GM12874 (cell line): ENCODE results near the gene ARHGAP6.

Source experiments
- CTCF ChIP-seq: IDR thresholded peaks from 2 replicates; pipeline ENCODE4 v1.5.1; 2011; ENCODE audit warnings: low read depth, mild to moderate bottlenecking, control low read depth, low read length, moderate library complexity; ENCODE audit not compliant: insufficient read depth

The ARHGAP6 gene

GRCh38 chrX:11259437-11259836 lies 406.3 kb downstream of the ARHGAP6 start:
- TF ChIP-seq CTCF, result no peak

GRCh38 chrX:11257711-11258110 lies 408.0 kb downstream of the ARHGAP6 start:
- TF ChIP-seq CTCF, result no peak

GRCh38 chrX:11257290-11257689 lies 408.4 kb downstream of the ARHGAP6 start:
- no peak for TF ChIP-seq CTCF

- TF ChIP-seq CTCF, result no peak
Measured at GRCh38 chrX:11254417-11255109, 411.2 kb downstream of the ARHGAP6 start.

- no peak for TF ChIP-seq CTCF
Measured at GRCh38 chrX:11244636-11245035, 421.1 kb downstream of the ARHGAP6 start.

- no peak for TF ChIP-seq CTCF
Measured at GRCh38 chrX:11242704-11243103, 423.0 kb downstream of the ARHGAP6 start.

GRCh38 chrX:11241720-11242119 lies 424.0 kb downstream of the ARHGAP6 start:
- TF ChIP-seq CTCF, result no peak
